ENCODE measurements around the gene TGFBR3. TPM values are rescaled to one million over a fixed set of nuclear protein-coding genes. Genes with fewer than 3 reads are reported as not detected.

TGFBR3 gene
- total RNA-seq, 1 experiment from 2014 or later: 2.4 TPM

DNA sequence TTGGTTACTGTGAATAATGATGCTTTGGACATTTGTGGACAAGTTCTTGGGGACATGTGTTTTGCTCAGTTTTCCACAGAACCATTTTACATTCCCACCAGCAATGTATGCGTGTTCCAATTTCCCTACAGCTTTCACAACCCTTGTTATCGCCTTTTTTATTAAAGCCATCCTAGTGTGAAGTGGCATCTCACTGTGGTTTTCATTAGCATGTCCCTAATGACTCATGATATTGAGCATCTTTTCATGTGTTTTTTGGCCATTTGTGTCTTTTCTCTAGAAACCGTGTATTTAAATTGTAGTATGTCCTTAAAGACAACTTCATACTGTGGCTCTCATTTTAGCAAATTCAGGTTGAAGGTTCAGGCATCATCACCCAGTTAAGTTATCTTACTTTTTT is 132.1 kb downstream of the TGFBR3 start:
- no peak overlapping the region for H2AFZ ChIP-seq (ENCODE audit: low read length)
- no peak overlapping the region for H2BK20ac ChIP-seq (ENCODE audit: low read depth, low read length, poor library complexity, severe bottlenecking)
- H3K9ac ChIP-seq (ENCODE audit: extremely low read depth, insufficient read length, low read length): no peak overlapping the region
- H3K4me3 Mint-ChIP-seq: no peak overlapping the region
- no peak for DNase-seq
- H3K9me3 ChIP-seq (ENCODE audit: control insufficient read depth, low read depth, low read length): no peaks in the 10 kb centered on the region
- H2BK120ac ChIP-seq (ENCODE audit: low read depth, low read length, poor library complexity, severe bottlenecking): no peak overlapping the region
- H3K27me3 Mint-ChIP-seq (ENCODE audit: low read depth): no peaks in the 10 kb centered on the region
- no peaks in the 10 kb centered on the region for H4K20me1 ChIP-seq (ENCODE audit: control insufficient read depth, insufficient read depth, insufficient read length)
- H2AK5ac ChIP-seq (ENCODE audit: insufficient read length, low read length): no peak overlapping the region
- H3K23me2 ChIP-seq (ENCODE audit: insufficient read length, low read depth, low read length, poor library complexity, severe bottlenecking): no peaks in the 10 kb centered on the region
- H3K23ac ChIP-seq (ENCODE audit: insufficient read length, low read depth, low read length): no peak overlapping the region
- H3K56ac ChIP-seq (ENCODE audit: insufficient read length, low read depth, low read length): no peak overlapping the region
- no peaks in the 10 kb centered on the region for H3K4me1 ChIP-seq (ENCODE audit: insufficient read depth, low read length)
- no peak overlapping the region for H3K27ac ChIP-seq (ENCODE audit: insufficient read length, low read depth, low read length)
- no peak overlapping the region for H3K18ac ChIP-seq (ENCODE audit: insufficient read length, low read depth, low read length)
- H2BK5ac ChIP-seq (ENCODE audit: insufficient read length, low read length): no peak overlapping the region
- no peaks in the 10 kb centered on the region for H3K79me1 ChIP-seq (ENCODE audit: insufficient read depth, low read depth, low read length, poor library complexity, severe bottlenecking)
- TF ChIP-seq, protein P1, sequence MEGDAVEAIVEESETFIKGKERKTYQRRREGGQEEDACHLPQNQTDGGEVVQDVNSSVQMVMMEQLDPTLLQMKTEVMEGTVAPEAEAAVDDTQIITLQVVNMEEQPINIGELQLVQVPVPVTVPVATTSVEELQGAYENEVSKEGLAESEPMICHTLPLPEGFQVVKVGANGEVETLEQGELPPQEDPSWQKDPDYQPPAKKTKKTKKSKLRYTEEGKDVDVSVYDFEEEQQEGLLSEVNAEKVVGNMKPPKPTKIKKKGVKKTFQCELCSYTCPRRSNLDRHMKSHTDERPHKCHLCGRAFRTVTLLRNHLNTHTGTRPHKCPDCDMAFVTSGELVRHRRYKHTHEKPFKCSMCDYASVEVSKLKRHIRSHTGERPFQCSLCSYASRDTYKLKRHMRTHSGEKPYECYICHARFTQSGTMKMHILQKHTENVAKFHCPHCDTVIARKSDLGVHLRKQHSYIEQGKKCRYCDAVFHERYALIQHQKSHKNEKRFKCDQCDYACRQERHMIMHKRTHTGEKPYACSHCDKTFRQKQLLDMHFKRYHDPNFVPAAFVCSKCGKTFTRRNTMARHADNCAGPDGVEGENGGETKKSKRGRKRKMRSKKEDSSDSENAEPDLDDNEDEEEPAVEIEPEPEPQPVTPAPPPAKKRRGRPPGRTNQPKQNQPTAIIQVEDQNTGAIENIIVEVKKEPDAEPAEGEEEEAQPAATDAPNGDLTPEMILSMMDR (conservative IDR thresholded peaks at IDR 0.05): no peak
- no peak overlapping the region for H3K14ac ChIP-seq (ENCODE audit: insufficient read depth, low read length)
- WGBS (ENCODE audit: extremely low coverage, insufficient read length, low lambda C conversion rate): no CpG with 5 or more reads among the region's 3 CpGs
- no peak overlapping the region for H3K4me2 ChIP-seq (ENCODE audit: insufficient read depth, insufficient read length, low read length)
- no peak overlapping the region for H4K5ac ChIP-seq (ENCODE audit: insufficient read length, low read depth, low read length)
- no peak overlapping the region for H3K4ac ChIP-seq (ENCODE audit: low read depth, low read length)
- H3T11ph ChIP-seq (ENCODE audit: low read length): no peak overlapping the region
- H3K27me3 ChIP-seq (ENCODE audit: insufficient read depth, low read length): no peaks in the 10 kb centered on the region
- no peak overlapping the region for H2BK15ac ChIP-seq (ENCODE audit: low read depth, low read length)
- H3K4me1 Mint-ChIP-seq: peaks cover 0 to 7% of the 10 kb centered on the region in 2 experiments; a peak in 1 of 4 replicates
- H2BK12ac ChIP-seq (ENCODE audit: insufficient read length, low read depth, low read length): no peak overlapping the region
- H3K79me2 ChIP-seq (ENCODE audit: insufficient read depth, low read length): no peaks in the 10 kb centered on the region
- no peak overlapping the region for H3K27ac Mint-ChIP-seq
- no peak overlapping the region for H4K8ac ChIP-seq (replicated peaks; ENCODE audit: insufficient read length, low read depth, low read length)
- no peaks in the 10 kb centered on the region for H3K9me3 Mint-ChIP-seq
- no peaks in the 10 kb centered on the region for H3K36me3 Mint-ChIP-seq (ENCODE audit: insufficient read depth in 1 of 3, low read depth in 3 of 3)
- no peak overlapping the region for H4K91ac ChIP-seq (ENCODE audit: insufficient read length, low read depth, low read length)
